OCI-LY1 (cell line): Measurements from ENCODE around the gene LRRC1.

ENCODE experiments used
- H2AFZ ChIP-seq: fragments of 200-600 bp; sonication (generic), shearing (Covaris generic); 2 replicates; pipeline ENCODE4 v1.6.0; 2014; ENCODE audit warnings: antibody characterized with exemption, mild to moderate bottlenecking, low read length
- H3F3A ChIP-seq: fragments of 200-600 bp; sonication (generic), shearing (Covaris generic); 2 replicates; pipeline ENCODE4 v1.6.0; 2014; ENCODE audit warnings: mild to moderate bottlenecking, antibody characterized with exemption, low read length, moderate library complexity; ENCODE audit not compliant: insufficient read depth
- H3K27ac ChIP-seq: fragments of 200-600 bp; sonication (generic); 2 replicates; pipeline ENCODE4 v1.5.1; 2014; ENCODE audit warnings: low read length, mixed run types, mild to moderate bottlenecking, low read depth; ENCODE audit not compliant: poor library complexity, severe bottlenecking
- H3K27me3 ChIP-seq: fragments of 200-600 bp; sonication (generic); 2 replicates; pipeline ENCODE4 v1.6.0; 2014; ENCODE audit warnings: antibody characterized with exemption, mild to moderate bottlenecking, low read length, moderate library complexity; ENCODE audit not compliant: insufficient read depth
- H3K36me3 ChIP-seq: fragments of 200-600 bp; sonication (generic); 2 replicates; pipeline ENCODE4 v1.6.1; 2014; ENCODE audit warnings: mild to moderate bottlenecking, antibody characterized with exemption, low read length, moderate library complexity, mixed read lengths; ENCODE audit not compliant: insufficient read depth
- H3K4me1 ChIP-seq: fragments of 200-600 bp; sonication (generic); 2 replicates; pipeline ENCODE4 v1.5.1; 2014; ENCODE audit warnings: mild to moderate bottlenecking, low read length, moderate library complexity; ENCODE audit not compliant: insufficient read depth, severe bottlenecking
- H3K4me2 ChIP-seq: fragments of 200-600 bp; sonication (generic), shearing (Covaris generic); 2 replicates; pipeline ENCODE4 v1.6.1; 2014; ENCODE audit warnings: low read length
- H3K4me3 ChIP-seq: fragments of 200-600 bp; sonication (generic); 2 replicates; pipeline ENCODE4 v1.5.1; 2014; ENCODE audit warnings: low read length, low read depth, mild to moderate bottlenecking, mixed read lengths; ENCODE audit not compliant: poor library complexity, severe bottlenecking
- H3K79me2 ChIP-seq: fragments of 200-600 bp; shearing (Covaris generic); 2 replicates; pipeline ENCODE4 v1.6.1; 2016; ENCODE audit warnings: mixed run types, low read length, mixed read lengths; ENCODE audit not compliant: insufficient read depth
- H3K9ac ChIP-seq: fragments of 200-600 bp; sonication (generic), shearing (Covaris generic); 2 replicates; pipeline ENCODE4 v1.6.1; 2014; ENCODE audit warnings: mild to moderate bottlenecking, low read length, mixed read lengths
- H3K9me2 ChIP-seq: fragments of 200-600 bp; sonication (generic), shearing (Covaris generic); 2 replicates; pipeline ENCODE4 v1.6.1; 2014; ENCODE audit warnings: low read depth, mild to moderate bottlenecking, low read length, mixed read lengths
- H3K9me3 ChIP-seq: fragments of 200-600 bp; shearing (Covaris generic); 2 replicates; pipeline ENCODE4 v1.6.1; 2014; ENCODE audit warnings: low read length, mixed read lengths
- H4K20me1 ChIP-seq: fragments of 200-600 bp; sonication (generic), shearing (Covaris generic); 2 replicates; pipeline ENCODE4 v1.6.0; 2016; ENCODE audit warnings: mild to moderate bottlenecking, low read length; ENCODE audit not compliant: insufficient read depth
- CTCF ChIP-seq: fragments of 200-600 bp; sonication (generic), shearing (Covaris generic); IDR thresholded peaks from 2 replicates; pipeline ENCODE4 v1.5.1; 2017; ENCODE audit warnings: mild to moderate bottlenecking, antibody characterized with exemption, low read length, moderate library complexity, mixed read lengths
- EZH2 ChIP-seq: fragments of 200-600 bp; sonication (generic), shearing (Covaris generic); IDR thresholded peaks from 2 replicates; pipeline ENCODE4 v1.8.0; 2017; ENCODE audit warnings: borderline replicate concordance, mixed run types, mild to moderate bottlenecking, antibody characterized with exemption, low read length, moderate library complexity, mixed read lengths

LRRC1 gene

DNA sequence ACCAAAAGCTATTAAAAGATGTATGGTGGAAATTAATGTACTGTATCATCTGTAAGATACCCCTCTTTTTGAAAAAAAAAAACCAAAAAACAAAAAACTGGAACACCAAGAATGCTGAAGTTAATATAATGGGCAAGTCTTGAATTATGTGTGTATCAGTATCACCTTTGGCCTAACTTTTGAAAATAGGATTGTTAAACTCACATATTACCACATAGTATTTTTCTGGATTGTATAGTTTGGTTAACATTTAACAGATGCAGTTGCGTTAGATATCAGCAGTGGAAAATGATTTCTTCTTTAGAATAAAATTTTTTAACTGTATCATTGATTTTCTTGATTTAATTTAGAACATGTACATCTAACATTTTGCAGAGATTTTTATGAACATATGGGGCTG, 118.5 kb downstream of the LRRC1 start:
- H4K20me1 ChIP-seq, result no peaks in the 10 kb centered on the region
- H2AFZ ChIP-seq, result no peak overlapping the region

GRCh38 chr6:53915026-53915691, 120.4 kb downstream of the LRRC1 start:
- no peak overlapping the region for H3K9ac ChIP-seq
- no peaks in the 10 kb centered on the region for H3K9me3 ChIP-seq
- H4K20me1 ChIP-seq, result no peaks in the 10 kb centered on the region
- H3K9me2 ChIP-seq, result no peaks in the 10 kb centered on the region
- H3F3A ChIP-seq, result no peaks in the 10 kb centered on the region
- no peak for TF ChIP-seq EZH2
- no peak for TF ChIP-seq CTCF
- H2AFZ ChIP-seq, result no peak overlapping the region
- H3K4me2 ChIP-seq, result no peak overlapping the region
- no peak overlapping the region for H3K4me3 ChIP-seq
- no peak overlapping the region for H3K27ac ChIP-seq
- no peaks in the 10 kb centered on the region for H3K27me3 ChIP-seq
- no peaks in the 10 kb centered on the region for H3K79me2 ChIP-seq
- peaks cover 9% of the 10 kb centered on the region for H3K4me1 ChIP-seq
- no peaks in the 10 kb centered on the region for H3K36me3 ChIP-seq

More for the DNA sequence above, 118.5 kb downstream of the LRRC1 start:
- Histone ChIP-seq H3K9me3 (no peaks in the 10 kb centered on the region), H3K9ac (no peak overlapping the region), H3K4me3 (no peak overlapping the region), H3K79me2 (no peaks in the 10 kb centered on the region), H3K4me2 (no peak overlapping the region), H3K4me1 (peaks cover 9% of the 10 kb centered on the region), H3K36me3 (no peaks in the 10 kb centered on the region), H3K27me3 (no peaks in the 10 kb centered on the region), H3K9me2 (no peaks in the 10 kb centered on the region), H3F3A (no peaks in the 10 kb centered on the region), H3K27ac (no peak overlapping the region)
- no peak for TF ChIP-seq EZH2

DNA sequence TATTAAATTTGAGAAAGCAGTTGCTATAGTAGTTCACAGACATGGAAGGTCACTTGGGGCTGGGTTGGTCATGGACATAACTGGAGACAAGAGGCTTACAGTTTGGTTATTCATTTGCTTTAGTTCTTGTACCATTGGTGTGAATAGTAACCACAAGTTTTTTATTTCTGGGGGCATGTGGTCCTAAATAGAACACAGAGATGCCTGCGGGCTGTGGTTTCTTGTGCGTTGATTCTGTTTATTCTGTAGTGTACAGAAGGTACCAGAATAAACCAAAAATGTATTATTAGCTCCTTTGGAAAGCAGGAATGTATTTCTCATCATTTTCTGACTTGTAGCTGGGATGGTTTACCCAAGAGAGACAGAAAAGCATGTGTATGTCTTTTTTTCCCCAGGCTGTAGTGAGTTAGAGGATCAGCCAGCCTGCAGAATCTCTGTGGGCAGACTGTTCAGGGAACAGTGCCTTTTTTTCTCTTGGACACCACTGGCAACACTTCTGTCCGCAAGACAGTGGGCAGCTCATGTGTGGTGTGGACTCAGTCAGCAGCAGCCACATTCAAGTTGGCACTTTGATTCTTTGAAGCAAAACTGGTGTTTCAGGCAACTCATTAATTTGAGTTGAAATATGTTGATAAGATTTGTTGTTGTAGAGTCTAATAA, 122.1 kb downstream of the LRRC1 start:
- H3K79me2 ChIP-seq, result no peaks in the 10 kb centered on the region
- no peaks in the 10 kb centered on the region for H4K20me1 ChIP-seq
- no peak overlapping the region for H2AFZ ChIP-seq
- H3K4me2 ChIP-seq, result no peak overlapping the region
- H3K9me3 ChIP-seq, result no peaks in the 10 kb centered on the region
- no peaks in the 10 kb centered on the region for H3F3A ChIP-seq
- no peaks in the 10 kb centered on the region for H3K36me3 ChIP-seq
- H3K27ac ChIP-seq, result no peak overlapping the region
- no peak overlapping the region for H3K9ac ChIP-seq
- peaks cover 9% of the 10 kb centered on the region for H3K4me1 ChIP-seq
- H3K4me3 ChIP-seq, result no peak overlapping the region
- no peaks in the 10 kb centered on the region for H3K9me2 ChIP-seq
- no peaks in the 10 kb centered on the region for H3K27me3 ChIP-seq
- TF ChIP-seq EZH2 (no peak), CTCF (no peak)
